Stomach (tissue), 9 donors: ENCODE data around the gene PRKN. TPM values are rescaled to one million over a fixed set of nuclear protein-coding genes. Genes with fewer than 3 reads are reported as not detected.

Experiments used
- DNase-seq, 2 donors: peaks; one replicate each; pipeline versions ENCODE4 v3.0.0 to v3.0.0-alpha.2; 2013 to 2019
- H3K27ac ChIP-seq, 5 donors: fragments of 200-600 bp in 4 of 5; sonication (generic) in 4 of 5; one replicate each; pipeline ENCODE4 v1.5.1; 2013 to 2019; ENCODE audit warnings: mild to moderate bottlenecking in 1 of 5, moderate library complexity in 1 of 5
- H3K27me3 ChIP-seq, 3 donors: fragments of 200-600 bp; sonication (generic); one replicate each; pipeline ENCODE4 v1.5.1; 2017 to 2019; ENCODE audit warnings: mixed run types in 1 of 3
- H3K36me3 ChIP-seq, 4 donors: fragments of 200-600 bp; sonication (generic); 1 replicate in 3 of 4; 2 replicates in 1 of 4; pipeline ENCODE4 v1.5.1; 2016 to 2019
- H3K4me1 ChIP-seq, 4 donors: fragments of 200-600 bp; sonication (generic); one replicate each; pipeline ENCODE4 v1.5.1; 2016 to 2019
- H3K4me3 ChIP-seq, 4 donors: fragments of 200-600 bp; sonication (generic) in 3 of 4; one replicate each; pipeline ENCODE4 v1.5.1; 2016 to 2019; ENCODE audit warnings: mild to moderate bottlenecking in 1 of 4
- H3K9me3 ChIP-seq, 4 donors: fragments of 200-600 bp; sonication (generic); one replicate each; pipeline ENCODE4 v1.5.1; 2016 to 2019
- CTCF ChIP-seq, 7 experiments: fragments of 450-650 bp in 4 of 7; fragments of 200-600 bp in 3 of 7; sonication (generic) in 3 of 7; IDR thresholded peaks; one replicate each; pipeline ENCODE4 v1.5.1; 2016 to 2019; ENCODE audit warnings: antibody characterized with exemption in 7 of 7, control low read depth in 2 of 7, mild to moderate bottlenecking in 1 of 7
- EP300 ChIP-seq: sonication (generic); formaldehyde crosslinking; IDR thresholded peaks from one replicate; pipeline ENCODE4 v1.6.1; 2017; ENCODE audit warnings: antibody characterized with exemption
- POLR2A ChIP-seq, 4 donors: fragments of 450-650 bp; IDR thresholded peaks; one replicate each; pipeline ENCODE4 v1.6.1; 2016; ENCODE audit warnings: antibody characterized with exemption in 4 of 4, control low read depth in 2 of 4, mild to moderate bottlenecking in 1 of 4, moderate library complexity in 1 of 4
- POLR2AphosphoS5 ChIP-seq, 3 donors: sonication (generic); formaldehyde crosslinking; IDR thresholded peaks; one replicate each; pipeline ENCODE4 v1.6.1; 2016; ENCODE audit warnings: antibody characterized with exemption in 3 of 3
- WGBS, 5 donors: extraction: QIAGEN DNeasy Blood & Tissue Kit in 3 of 5; methylation state at CpG; one replicate each; pipeline versions ENCODE4 v1.1.5 to v1.1.7; 2013 to 2018; 5-methylcytosine and 5-hydroxymethylcytosine counted together
- intact Hi-C: fragments of 100-400 bp; cut with DNase I; formaldehyde crosslinking; loops from one replicate; pipeline ENCODE4 v1.15.1; 2023; ENCODE audit warnings: low total_unique reads
- polyA plus RNA-seq, 3 donors: library from polyadenylated mRNA; stranded (reverse); fragments of 200-250 nt; gene quantifications; one replicate each; pipeline ENCODE4 v1.2.3, GENCODE V29; 2013
- total RNA-seq, 5 donors: library from RNA; depleted of rRNA; stranded (reverse); fragments of >200 nt; gene quantifications; one replicate each; pipeline versions ENCODE4 v1.1.0 to v1.2.3, GENCODE V29; 2014 to 2016
- donor health status: healthy with polysubstance abuse.
- donor health status: Bipolar disorder and iron deficiency.
- donor health status: healthy.

Gene PRKN
- total and polyA plus RNA-seq, 8 donors: 0.68 to 19.8 (median 9.5) TPM

DNA sequence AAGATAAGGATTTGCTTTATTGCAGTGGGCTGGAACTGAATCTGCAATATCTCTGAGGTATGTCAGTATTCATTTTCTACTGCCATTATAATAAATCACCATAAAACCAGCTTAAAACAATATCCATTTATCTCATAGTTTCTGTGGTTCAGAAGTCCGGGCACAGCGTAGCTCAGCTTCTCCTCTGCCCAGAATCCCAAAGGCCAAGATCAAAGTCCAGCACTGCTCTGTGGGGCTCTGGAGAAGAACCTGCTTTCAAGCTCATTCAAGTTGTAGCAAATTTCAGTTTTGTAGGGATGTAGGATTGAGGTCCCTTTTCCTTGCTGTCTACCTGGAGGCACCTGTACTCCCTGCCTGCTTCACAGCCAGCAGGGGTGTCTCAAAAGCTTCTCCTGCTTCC is 1113.9 kb downstream of the PRKN start:
- TF ChIP-seq POLR2AphosphoS5 (IDR thresholded peaks at IDR 0.05): no peak
- 80 to 100% (median 85%) methylated on average over 2 of the region's 2 CpGs for WGBS, 5 donors
- intact Hi-C loops: no loop called here
- H3K27me3 ChIP-seq: no peaks in the 10 kb centered on the region
- no peaks in the 10 kb centered on the region for H3K36me3 ChIP-seq
- no peak overlapping the region for H3K27ac ChIP-seq
- no peak overlapping the region for H3K4me3 ChIP-seq
- DNase-seq: no peak
- H3K9me3 ChIP-seq: peaks cover 0 to 9% (median 3%) of the 10 kb centered on the region in 4 donors
- H3K4me1 ChIP-seq: no peaks in the 10 kb centered on the region

GRCh38 chr6:161608771-161609170 is 1118.8 kb downstream of the PRKN start:
- no peak overlapping the region for H3K4me3 ChIP-seq
- intact Hi-C loops: no loop called here
- H3K27ac ChIP-seq: no peak overlapping the region
- TF ChIP-seq POLR2AphosphoS5 (IDR thresholded peaks at IDR 0.05) (no peak), POLR2A (IDR thresholded peaks at IDR 0.05) (no peak), CTCF (IDR thresholded peaks at IDR 0.05) (no peak), EP300 (no peak)
- peaks cover 0 to 9% (median 3%) of the 10 kb centered on the region in 4 donors for H3K9me3 ChIP-seq
- no peaks in the 10 kb centered on the region for H3K36me3 ChIP-seq
- no peaks in the 10 kb centered on the region for H3K4me1 ChIP-seq
- no peak for DNase-seq
- H3K27me3 ChIP-seq: no peaks in the 10 kb centered on the region
- 95 to 99% (median 97%) methylated on average over 3 of the region's 3 CpGs for WGBS, 5 donors

DNA sequence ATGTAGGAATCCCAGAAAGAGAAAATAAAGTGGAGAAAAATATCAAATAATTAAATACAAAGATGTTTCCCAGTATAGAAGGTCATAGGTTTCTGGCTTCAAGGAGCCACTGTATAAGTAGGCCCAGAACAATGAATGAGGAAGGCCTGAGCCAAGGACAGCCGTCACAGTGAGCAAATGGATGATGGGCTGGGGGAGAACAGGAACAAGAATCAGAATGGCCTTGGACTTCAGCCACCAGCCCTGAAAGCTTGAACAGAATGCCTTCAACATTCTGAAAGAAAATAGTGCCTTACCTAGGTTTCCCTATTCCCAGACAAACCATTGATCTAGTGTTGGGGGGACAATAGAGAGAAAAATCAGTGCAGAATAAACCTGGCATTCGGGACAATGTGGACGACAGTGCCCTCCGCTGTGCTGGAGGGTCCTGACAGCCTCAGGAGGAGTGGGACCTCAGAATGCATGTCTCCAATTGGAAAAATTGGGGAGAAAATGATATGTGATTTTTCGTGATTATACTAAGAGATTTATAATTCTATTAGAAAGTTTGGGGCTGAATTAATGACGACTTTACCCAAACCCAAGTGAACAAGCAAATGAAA is 1119.8 kb downstream of the PRKN start:
- Histone ChIP-seq H3K27me3 (no peaks in the 10 kb centered on the region), H3K4me1 (no peaks in the 10 kb centered on the region), H3K9me3 (peaks cover 0 to 6% (median 0%) of the 10 kb centered on the region in 4 donors), H3K27ac (no peak overlapping the region), H3K36me3 (no peaks in the 10 kb centered on the region), H3K4me3 (no peak overlapping the region)
- no peak for DNase-seq
- WGBS, 5 donors: 89 to 94% (median 93%) methylated on average over 6 of the region's 6 CpGs
- TF ChIP-seq EP300: no peak
- no peak for TF ChIP-seq POLR2AphosphoS5 (IDR thresholded peaks at IDR 0.05)
- intact Hi-C loops: no loop called here

GRCh38 chr6:161602359-161602758 is 1125.2 kb downstream of the PRKN start:
- no peaks in the 10 kb centered on the region for H3K27me3 ChIP-seq
- no peak for TF ChIP-seq POLR2A (IDR thresholded peaks at IDR 0.05)
- TF ChIP-seq POLR2AphosphoS5 (IDR thresholded peaks at IDR 0.05): no peak
- TF ChIP-seq CTCF (IDR thresholded peaks at IDR 0.05): no peak
- TF ChIP-seq EP300: no peak
- WGBS, 5 donors: 69 to 89% (median 81%) methylated on average over 1 of the region's 1 CpG
- H3K27ac ChIP-seq: no peak overlapping the region
- H3K4me1 ChIP-seq: no peaks in the 10 kb centered on the region
- DNase-seq: no peak
- H3K4me3 ChIP-seq: no peak overlapping the region
- H3K9me3 ChIP-seq: no peaks in the 10 kb centered on the region
- no peaks in the 10 kb centered on the region for H3K36me3 ChIP-seq
- intact Hi-C loops: no loop called here

DNA sequence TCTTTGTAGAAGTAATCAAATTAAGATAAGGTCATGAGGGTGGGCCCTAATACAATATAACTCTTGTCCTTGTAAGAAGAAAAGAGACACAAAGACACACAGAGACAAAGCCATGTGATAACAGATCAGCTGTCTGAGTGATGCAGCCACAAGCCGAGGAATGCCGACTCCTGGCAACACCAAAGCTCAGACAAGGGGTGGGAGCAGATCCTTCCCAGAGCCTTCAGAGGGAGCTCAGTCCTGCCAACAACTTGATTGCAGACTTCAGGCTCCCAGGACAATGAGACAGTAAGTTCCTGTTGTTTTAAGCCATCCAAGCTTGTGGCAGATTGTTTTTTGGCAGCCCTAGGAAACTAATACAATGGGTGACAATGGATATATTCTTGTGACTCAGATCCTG is 1128.7 kb downstream of the PRKN start:
- H3K27ac ChIP-seq: no peak overlapping the region
- intact Hi-C loops: no loop called here
- H3K27me3 ChIP-seq: no peaks in the 10 kb centered on the region
- TF ChIP-seq POLR2AphosphoS5 (IDR thresholded peaks at IDR 0.05) (no peak), EP300 (no peak), CTCF (IDR thresholded peaks at IDR 0.05) (no peak), POLR2A (IDR thresholded peaks at IDR 0.05) (no peak)
- H3K4me1 ChIP-seq: no peaks in the 10 kb centered on the region
- H3K36me3 ChIP-seq: no peaks in the 10 kb centered on the region
- H3K9me3 ChIP-seq: peaks cover 0 to 12% (median 8%) of the 10 kb centered on the region in 4 donors
- no peak overlapping the region for H3K4me3 ChIP-seq
- no peak for DNase-seq
- 84 to 91% (median 88%) methylated on average over 2 of the region's 2 CpGs for WGBS, 5 donors
